SK-N-SH (cell line): ENCODE results near the gene BLVRA. TPM values are rescaled to one million over a fixed set of nuclear protein-coding genes. Genes with fewer than 3 reads are reported as not detected.

Experiments used
- CTCF ChIA-PET: fragments of 300-600, 350-600 bp; formaldehyde crosslinking; extraction: SDS; loops from one replicate; lab custom pipeline; 2021; lab: Yijun Ruan, JAX
- POLR2A ChIA-PET: fragments of 350-600 bp; sonication (Branson Sonifier 250); formaldehyde crosslinking; extraction: SDS; loops from one replicate; lab custom pipeline; 2020; ENCODE audit warnings: antibody characterized with exemption, inconsistent platforms; lab: Yijun Ruan, JAX
- DNase-seq: peaks from one replicate; pipeline ENCODE4 v3.0.0; 2012
- H2AFZ ChIP-seq: fragments of 200-600 bp; sonication (generic); 2 replicates; pipeline ENCODE4 v1.8.1; 2016; ENCODE audit warnings: antibody characterized with exemption, mild to moderate bottlenecking, low read depth
- H3F3A ChIP-seq: fragments of 200-600 bp; sonication (generic); replicated peaks from 2 replicates; pipeline ENCODE3; 2016; ENCODE audit warnings: antibody characterized with exemption, mild to moderate bottlenecking; ENCODE audit not compliant: insufficient read depth
- H3K27ac ChIP-seq, 2 experiments: fragments of 200-500 bp in 1 of 2; fragments of 200-600 bp in 1 of 2; sonication (Bioruptor generic) in 1 of 2; sonication (generic), shearing (Covaris generic) in 1 of 2; 2 replicates each; pipeline versions ENCODE4 v1.5.1 to v1.6.1; 2014 to 2016; ENCODE audit warnings: low read depth in 2 of 2, inconsistent platforms in 1 of 2, low read length in 1 of 2, mild to moderate bottlenecking in 1 of 2, mixed read lengths in 1 of 2
- H3K27me3 ChIP-seq: fragments of 200-600 bp; sonication (generic), shearing (Covaris generic); 2 replicates; pipeline ENCODE4 v1.6.1; 2016; ENCODE audit warnings: mixed run types; ENCODE audit not compliant: insufficient read depth
- H3K36me3 ChIP-seq, 2 experiments: fragments of 200-500 bp in 1 of 2; fragments of 200-600 bp in 1 of 2; sonication (Bioruptor generic) in 1 of 2; sonication (generic) in 1 of 2; replicated peaks in 1 of 2; 2 replicates each; pipeline versions ENCODE3 to v1.5.1; 2014 to 2016; ENCODE audit warnings: low read length in 1 of 2, mild to moderate bottlenecking in 1 of 2; ENCODE audit not compliant: insufficient read depth in 2 of 2, control insufficient read depth in 1 of 2
- H3K4me1 ChIP-seq, 2 experiments: fragments of 200-500 bp in 1 of 2; fragments of 200-600 bp in 1 of 2; sonication (Bioruptor generic) in 1 of 2; sonication (generic), shearing (Covaris generic) in 1 of 2; 2 replicates each; pipeline versions ENCODE4 v1.5.1 to v1.6.1; 2014 to 2016; ENCODE audit warnings: low read depth in 1 of 2, low read length in 1 of 2, mixed run types in 1 of 2; ENCODE audit not compliant: insufficient read depth in 2 of 2, control insufficient read depth in 1 of 2
- H3K4me2 ChIP-seq: fragments of 200-600 bp; sonication (generic), shearing (Covaris generic); 2 replicates; pipeline ENCODE4 v1.6.1; 2017; ENCODE audit warnings: mixed run types
- H3K4me3 ChIP-seq, 2 experiments: fragments of 200-500 bp in 1 of 2; fragments of 200-600 bp in 1 of 2; sonication (Bioruptor generic) in 1 of 2; sonication (generic), shearing (Covaris generic) in 1 of 2; 2 replicates each; pipeline versions ENCODE4 v1.5.1 to v1.8.1; 2014 to 2016; ENCODE audit warnings: low read depth in 2 of 2, inconsistent platforms in 1 of 2, low read length in 1 of 2, mild to moderate bottlenecking in 1 of 2, mixed read lengths in 1 of 2, moderate library complexity in 1 of 2
- H3K79me2 ChIP-seq: fragments of 200-600 bp; sonication (generic); 2 replicates; pipeline ENCODE4 v1.8.1; 2017; ENCODE audit warnings: mild to moderate bottlenecking; ENCODE audit not compliant: insufficient read depth
- H3K9ac ChIP-seq: fragments of 200-600 bp; sonication (generic); 2 replicates; pipeline ENCODE4 v1.6.1; 2017; ENCODE audit warnings: mixed run types
- H3K9me2 ChIP-seq: fragments of 200-600 bp; sonication (generic); 2 replicates; pipeline ENCODE4 v1.6.1; 2017; ENCODE audit warnings: mixed run types
- H3K9me3 ChIP-seq: fragments of 200-600 bp; sonication (generic); 2 replicates; pipeline ENCODE4 v1.6.1; 2017; ENCODE audit warnings: mixed run types, mild to moderate bottlenecking, moderate library complexity
- H4K20me1 ChIP-seq: fragments of 200-600 bp; sonication (generic); 2 replicates; pipeline ENCODE4 v1.6.1; 2017; ENCODE audit warnings: mild to moderate bottlenecking, mixed run types; ENCODE audit not compliant: insufficient read depth
- CHD2 ChIP-seq: fragments of 150-350 bp; IDR thresholded peaks from 2 replicates; pipeline ENCODE4 v1.6.1; 2018; ENCODE audit warnings: low read length; ENCODE audit not compliant: partially characterized antibody
- ELF1 ChIP-seq: IDR thresholded peaks from 2 replicates; pipeline ENCODE4 v1.4.0; 2012
- EP300 ChIP-seq, 2 experiments: IDR thresholded peaks; 2 replicates each; pipeline versions ENCODE4 v1.4.0 to v1.6.1; 2012; ENCODE audit warnings: borderline replicate concordance in 1 of 2, low read depth in 1 of 2, low read length in 1 of 2
- IRF3 ChIP-seq: fragments of 150-350 bp; IDR thresholded peaks from 2 replicates; pipeline ENCODE4 v1.6.1; 2016; ENCODE audit warnings: mild to moderate bottlenecking, low read depth, low read length
- JUND ChIP-seq: IDR thresholded peaks from 2 replicates; pipeline ENCODE4 v1.4.0; 2012
- MEF2A ChIP-seq: IDR thresholded peaks from 2 replicates; pipeline ENCODE4 v1.4.0; 2012; ENCODE audit warnings: low read depth, borderline replicate concordance
- MXI1 ChIP-seq: IDR thresholded peaks from 2 replicates; pipeline ENCODE4 v1.6.1; 2012; ENCODE audit warnings: mild to moderate bottlenecking, low read depth, low read length, improper control_type of control experiment
- NFIC ChIP-seq: IDR thresholded peaks from 2 replicates; pipeline ENCODE4 v1.4.0; 2012; ENCODE audit warnings: borderline replicate concordance
- NRF1 ChIP-seq: IDR thresholded peaks from 2 replicates; pipeline ENCODE4 v1.6.1; 2012; ENCODE audit warnings: low read depth, mild to moderate bottlenecking, low read length
- RCOR1 ChIP-seq: fragments of 150-350 bp; IDR thresholded peaks from 2 replicates; pipeline ENCODE4 v1.6.1; 2017; ENCODE audit warnings: antibody characterized with exemption, low read length
- REST ChIP-seq: IDR thresholded peaks from 2 replicates; pipeline ENCODE4 v1.6.1; 2012; ENCODE audit warnings: mild to moderate bottlenecking, low read depth, low read length, moderate library complexity
- RFX5 ChIP-seq: IDR thresholded peaks from 2 replicates; pipeline ENCODE4 v1.6.1; 2012; ENCODE audit warnings: mild to moderate bottlenecking, improper control_type of control experiment, low read length
- SIN3A ChIP-seq: IDR thresholded peaks from 2 replicates; pipeline ENCODE4 v1.6.1; 2012; ENCODE audit warnings: low read depth, mild to moderate bottlenecking, low read length, moderate library complexity, borderline replicate concordance
- SMC3 ChIP-seq: IDR thresholded peaks from 2 replicates; pipeline ENCODE4 v1.6.1; 2012; ENCODE audit warnings: low read depth, low read length, improper control_type of control experiment
- TCF12 ChIP-seq: IDR thresholded peaks from 2 replicates; pipeline ENCODE4 v1.4.0; 2012
- WGBS: methylation state at CpG from one replicate; pipeline ENCODE4 v1.1.6; 2017; ENCODE audit warnings: low lambda C conversion rate; 5-methylcytosine and 5-hydroxymethylcytosine counted together
- polyA plus RNA-seq, 3 experiments: library from polyadenylated mRNA; depleted of rRNA; stranded (reverse); fragments of >200 nt; gene quantifications; 2 replicates each; pipeline ENCODE4 v1.2.3, GENCODE V29; 2012
- TF ChIP-seq, protein P1 (sequence below): IDR thresholded peaks from 2 replicates; pipeline ENCODE4 v1.4.0; 2012; ENCODE audit warnings: low read depth, borderline replicate concordance

Gene BLVRA
- polyA plus RNA-seq, 1 of the 3 experiments (the other 2 are of a cell fraction): 123 TPM

GRCh38 chr7:43768887-43769272, 10.4 kb downstream of the BLVRA start:
- Histone ChIP-seq H3K9ac (no peak overlapping the region), H3K27ac (no peak overlapping the region), H3K4me2 (no peak overlapping the region), H3K79me2 (peaks cover 12% of the 10 kb centered on the region; the same call in 1 of the 2 replicates)
- POLR2A ChIA-PET: interaction anchor here (1.0 to 2.6 kb wide), 2 partner anchors 10 to 40 kb away, joined by 4 to 12 read pairs; partner anchors contain the start of genes BLVRA and COA1
- TF ChIP-seq REST (no peak), SIN3A (no peak), IRF3 (no peak)
- TF ChIP-seq, all 33 proteins: peak for 0
- Histone ChIP-seq H3K27me3 (no peaks in the 10 kb centered on the region), H3F3A (no peaks in the 10 kb centered on the region), H2AFZ (no peak overlapping the region), H3K9me3 (no peaks in the 10 kb centered on the region), H3K4me3 (no peak overlapping the region), H3K4me1 (peaks cover 10 to 28% of the 10 kb centered on the region in 2 experiments; a peak in 3 of 4 replicates), H3K36me3 (peaks cover 10 to 24% of the 10 kb centered on the region in 2 experiments), H4K20me1 (no peaks in the 10 kb centered on the region), H3K9me2 (no peaks in the 10 kb centered on the region)
- CTCF ChIA-PET: interaction anchor here (0.7 to 2.5 kb wide), 5 partner anchors 13 to 329 kb away, joined by 3 to 9 read pairs (median 3); partner anchors contain the start of gene STK17A
- 95% methylated on average over 4 of the region's 4 CpGs for whole genome bisulfite sequencing
- DNase-seq: no peak

- H3K79me2 ChIP-seq: peaks cover 8% of the 10 kb centered on the region; the same call in 1 of the 2 replicates
- H3F3A ChIP-seq: no peaks in the 10 kb centered on the region
- no peak overlapping the region for H2AFZ ChIP-seq
- CTCF ChIA-PET: interaction anchor here (1.6 to 2.5 kb wide), 2 partner anchors 69 to 186 kb away, joined by 9 read pairs; partner anchors contain the start of gene STK17A
- peaks cover 8 to 25% of the 10 kb centered on the region in 2 experiments; a peak in 3 of 4 replicates for H3K4me1 ChIP-seq
- no peak for TF ChIP-seq RFX5
- no peak for TF ChIP-seq MXI1
- no peak for TF ChIP-seq NRF1
- no peak for TF ChIP-seq TCF12
- no peak for TF ChIP-seq NFIC
- TF ChIP-seq RCOR1: no peak
- TF ChIP-seq, protein P1, sequence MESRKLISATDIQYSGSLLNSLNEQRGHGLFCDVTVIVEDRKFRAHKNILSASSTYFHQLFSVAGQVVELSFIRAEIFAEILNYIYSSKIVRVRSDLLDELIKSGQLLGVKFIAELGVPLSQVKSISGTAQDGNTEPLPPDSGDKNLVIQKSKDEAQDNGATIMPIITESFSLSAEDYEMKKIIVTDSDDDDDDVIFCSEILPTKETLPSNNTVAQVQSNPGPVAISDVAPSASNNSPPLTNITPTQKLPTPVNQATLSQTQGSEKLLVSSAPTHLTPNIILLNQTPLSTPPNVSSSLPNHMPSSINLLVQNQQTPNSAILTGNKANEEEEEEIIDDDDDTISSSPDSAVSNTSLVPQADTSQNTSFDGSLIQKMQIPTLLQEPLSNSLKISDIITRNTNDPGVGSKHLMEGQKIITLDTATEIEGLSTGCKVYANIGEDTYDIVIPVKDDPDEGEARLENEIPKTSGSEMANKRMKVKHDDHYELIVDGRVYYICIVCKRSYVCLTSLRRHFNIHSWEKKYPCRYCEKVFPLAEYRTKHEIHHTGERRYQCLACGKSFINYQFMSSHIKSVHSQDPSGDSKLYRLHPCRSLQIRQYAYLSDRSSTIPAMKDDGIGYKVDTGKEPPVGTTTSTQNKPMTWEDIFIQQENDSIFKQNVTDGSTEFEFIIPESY: no peak
- no peak for TF ChIP-seq SMC3
- TF ChIP-seq MEF2A: no peak
- no peak for TF ChIP-seq EP300 (IDR thresholded peaks at IDR 0.05; ENCODE audit: borderline replicate concordance in 1 of 2, low read depth in 1 of 2, low read length in 1 of 2)
- TF ChIP-seq CHD2: no peak
- TF ChIP-seq ELF1: no peak
- TF ChIP-seq JUND: no peak
- no peak for TF ChIP-seq SIN3A
- POLR2A ChIA-PET: no interaction called here
- no peaks in the 10 kb centered on the region for H3K9me3 ChIP-seq
- no peaks in the 10 kb centered on the region for H3K9me2 ChIP-seq
- 95% methylated on average over 5 of the region's 5 CpGs for WGBS
- H3K4me3 ChIP-seq: no peak overlapping the region
- H3K27ac ChIP-seq: no peak overlapping the region
- no peaks in the 10 kb centered on the region for H4K20me1 ChIP-seq
- no peak overlapping the region for H3K4me2 ChIP-seq
- H3K27me3 ChIP-seq: no peaks in the 10 kb centered on the region
- peaks cover 10 to 22% of the 10 kb centered on the region in 2 experiments for H3K36me3 ChIP-seq
- no peak overlapping the region for H3K9ac ChIP-seq
- DNase-seq: no peak
These were observed 10.8 kb downstream of the BLVRA start for GRCh38 chr7:43769281-43769680.
